Astrocyte (in vitro differentiated cells and primary cell): ENCODE results near the gene MREG. TPM values are rescaled to one million over a fixed set of nuclear protein-coding genes. Genes with fewer than 3 reads are reported as not detected.

ENCODE experiments used
- DNase-seq: peaks from one replicate; pipeline ENCODE4 v3.0.0-alpha.2; 2010; ENCODE audit warnings: low read depth
- FAIRE-seq: peaks from 2 replicates; lab custom pipeline; 2011; peaks lifted over from hg19 to GRCh38; lab: Jason Lieb, UNC
- H2AFZ ChIP-seq: 2 replicates; pipeline ENCODE4 v1.6.0; 2012; ENCODE audit warnings: low read depth, low read length, inconsistent platforms
- H3K27ac ChIP-seq: 2 replicates; pipeline ENCODE4 v1.5.1; 2011; ENCODE audit warnings: low read depth, low read length, inconsistent platforms
- H3K27me3 ChIP-seq: 2 replicates; pipeline ENCODE4 v1.6.0; 2011; ENCODE audit warnings: low read length, inconsistent platforms; ENCODE audit not compliant: insufficient read depth
- H3K36me3 ChIP-seq: 2 replicates; pipeline ENCODE4 v1.5.1; 2011; ENCODE audit warnings: low read length, inconsistent platforms; ENCODE audit not compliant: insufficient read depth
- H3K4me1 ChIP-seq: 2 replicates; pipeline ENCODE4 v1.5.1; 2011; ENCODE audit warnings: low read length, inconsistent platforms; ENCODE audit not compliant: insufficient read depth
- H3K4me2 ChIP-seq: 2 replicates; pipeline ENCODE4 v1.6.0; 2012; ENCODE audit warnings: low read length, inconsistent platforms
- H3K4me3 ChIP-seq: 2 replicates; pipeline ENCODE4 v1.5.1; 2011; ENCODE audit warnings: low read depth, mild to moderate bottlenecking, low read length, inconsistent platforms; ENCODE audit not compliant: insufficient read depth
- H3K79me2 ChIP-seq: 2 replicates; pipeline ENCODE4 v1.6.0; 2012; ENCODE audit warnings: mild to moderate bottlenecking, low read length, inconsistent platforms; ENCODE audit not compliant: insufficient read depth
- H3K9ac ChIP-seq: 2 replicates; pipeline ENCODE4 v1.6.0; 2012; ENCODE audit warnings: mild to moderate bottlenecking, low read length, inconsistent platforms
- H3K9me3 ChIP-seq: 2 replicates; pipeline ENCODE4 v1.5.1; 2012; ENCODE audit warnings: low read depth, mild to moderate bottlenecking, low read length, inconsistent platforms; ENCODE audit not compliant: insufficient read depth
- H4K20me1 ChIP-seq: 2 replicates; pipeline ENCODE4 v1.6.0; 2012; ENCODE audit warnings: low read length, inconsistent platforms; ENCODE audit not compliant: insufficient read depth
- H3K27ac Mint-ChIP-seq: one replicate; pipeline ENCODE4 v1.8.0; 2021; ENCODE audit warnings: mild to moderate bottlenecking, mixed read lengths; ENCODE audit not compliant: unreplicated experiment
- H3K27me3 Mint-ChIP-seq: one replicate; pipeline ENCODE4 v1.8.0; 2021; ENCODE audit warnings: low read depth, mixed read lengths; ENCODE audit not compliant: unreplicated experiment
- H3K36me3 Mint-ChIP-seq: one replicate; pipeline ENCODE4 v1.8.0; 2021; ENCODE audit warnings: low read depth, mixed read lengths; ENCODE audit not compliant: unreplicated experiment
- H3K4me1 Mint-ChIP-seq: one replicate; pipeline ENCODE4 v1.8.0; 2021; ENCODE audit warnings: low read depth, mixed read lengths; ENCODE audit not compliant: unreplicated experiment
- H3K4me3 Mint-ChIP-seq: one replicate; pipeline ENCODE4 v1.8.0; 2021; ENCODE audit warnings: mild to moderate bottlenecking, moderate library complexity, mixed read lengths; ENCODE audit not compliant: unreplicated experiment
- H3K9me3 Mint-ChIP-seq: one replicate; pipeline ENCODE4 v1.8.0; 2021; ENCODE audit warnings: mild to moderate bottlenecking, mixed read lengths; ENCODE audit not compliant: unreplicated experiment
- EZH2 ChIP-seq: IDR thresholded peaks from 2 replicates; pipeline ENCODE4 v1.6.1; 2012; ENCODE audit warnings: mild to moderate bottlenecking, low read length, inconsistent platforms; ENCODE audit not compliant: insufficient read depth
- total RNA-seq: library from RNA; stranded (reverse); gene quantifications from 2 replicates; pipeline ENCODE4 v1.2.1, GENCODE V29; 2021
- TF ChIP-seq, protein P1 (sequence below): IDR thresholded peaks from 2 replicates; pipeline ENCODE4 v1.5.1; 2011; ENCODE audit warnings: low read depth, mild to moderate bottlenecking, inconsistent platforms, low read length, moderate library complexity; ENCODE audit not compliant: insufficient read depth

The MREG gene
- total RNA-seq, 1 donor from 2014 or later, result 7.8 TPM

DNA sequence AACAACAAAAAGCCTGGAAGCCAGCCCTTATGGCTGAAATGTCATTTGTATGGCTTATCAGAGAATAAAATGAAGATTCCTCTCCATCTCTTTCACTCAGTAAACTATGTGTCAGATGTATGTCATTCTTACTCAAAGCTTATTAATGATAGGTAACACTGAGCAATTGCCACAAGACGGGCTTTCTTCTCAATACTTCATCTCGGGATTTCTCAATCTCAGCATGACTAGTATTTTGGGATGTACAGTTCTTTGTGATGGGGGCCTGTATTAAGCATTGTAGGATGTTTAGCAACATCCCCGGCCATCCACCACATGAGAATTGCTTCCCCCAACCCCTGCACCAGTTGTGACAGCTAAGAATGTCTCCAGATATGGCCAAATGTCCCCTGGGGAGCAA, 80.2 kb downstream of the MREG start:
- Histone ChIP-seq H3K4me3 (no peak overlapping the region), H3K9me3 (no peaks in the 10 kb centered on the region), H3K27ac (no peak overlapping the region), H3K36me3 (no peaks in the 10 kb centered on the region), H3K79me2 (no peaks in the 10 kb centered on the region), H3K4me1 (peaks cover 20% of the 10 kb centered on the region), H3K4me2 (no peak overlapping the region), H3K27me3 (no peaks in the 10 kb centered on the region), H4K20me1 (no peaks in the 10 kb centered on the region), H3K9ac (no peak overlapping the region), H2AFZ (no peak overlapping the region)
- no peak for FAIRE-seq
- Mint-ChIP-seq H3K9me3 (peaks cover 2% of the 10 kb centered on the region), H3K4me1 (peaks cover 25% of the 10 kb centered on the region), H3K27ac (no peak overlapping the region), H3K27me3 (no peaks in the 10 kb centered on the region), H3K4me3 (no peak overlapping the region), H3K36me3 (no peaks in the 10 kb centered on the region)
- TF ChIP-seq, protein P1, sequence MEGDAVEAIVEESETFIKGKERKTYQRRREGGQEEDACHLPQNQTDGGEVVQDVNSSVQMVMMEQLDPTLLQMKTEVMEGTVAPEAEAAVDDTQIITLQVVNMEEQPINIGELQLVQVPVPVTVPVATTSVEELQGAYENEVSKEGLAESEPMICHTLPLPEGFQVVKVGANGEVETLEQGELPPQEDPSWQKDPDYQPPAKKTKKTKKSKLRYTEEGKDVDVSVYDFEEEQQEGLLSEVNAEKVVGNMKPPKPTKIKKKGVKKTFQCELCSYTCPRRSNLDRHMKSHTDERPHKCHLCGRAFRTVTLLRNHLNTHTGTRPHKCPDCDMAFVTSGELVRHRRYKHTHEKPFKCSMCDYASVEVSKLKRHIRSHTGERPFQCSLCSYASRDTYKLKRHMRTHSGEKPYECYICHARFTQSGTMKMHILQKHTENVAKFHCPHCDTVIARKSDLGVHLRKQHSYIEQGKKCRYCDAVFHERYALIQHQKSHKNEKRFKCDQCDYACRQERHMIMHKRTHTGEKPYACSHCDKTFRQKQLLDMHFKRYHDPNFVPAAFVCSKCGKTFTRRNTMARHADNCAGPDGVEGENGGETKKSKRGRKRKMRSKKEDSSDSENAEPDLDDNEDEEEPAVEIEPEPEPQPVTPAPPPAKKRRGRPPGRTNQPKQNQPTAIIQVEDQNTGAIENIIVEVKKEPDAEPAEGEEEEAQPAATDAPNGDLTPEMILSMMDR, result no peak
- TF ChIP-seq EZH2, result no peak
- no peak for DNase-seq

- Mint-ChIP-seq H3K4me3 (no peak overlapping the region), H3K4me1 (peaks cover 26% of the 10 kb centered on the region), H3K27ac (peak overlapping the region; percentile 60), H3K27me3 (no peaks in the 10 kb centered on the region), H3K36me3 (no peaks in the 10 kb centered on the region), H3K9me3 (peaks cover 2% of the 10 kb centered on the region)
- H3K4me1 ChIP-seq, result peaks cover 20% of the 10 kb centered on the region
- H4K20me1 ChIP-seq, result no peaks in the 10 kb centered on the region
- FAIRE-seq (peak; percentile 47), DNase-seq (peak; percentile 53)
- H2AFZ ChIP-seq, result no peak overlapping the region
- H3K4me2 ChIP-seq, result peak overlapping the region; percentile 66
- no peak for TF ChIP-seq EZH2
- TF ChIP-seq, protein P1, result peak; percentile 100
- H3K9me3 ChIP-seq, result no peaks in the 10 kb centered on the region
- no peaks in the 10 kb centered on the region for H3K36me3 ChIP-seq
- no peak overlapping the region for H3K4me3 ChIP-seq
- H3K27me3 ChIP-seq, result no peaks in the 10 kb centered on the region
- no peaks in the 10 kb centered on the region for H3K79me2 ChIP-seq
- H3K9ac ChIP-seq, result peak overlapping the region; percentile 55
- H3K27ac ChIP-seq, result peak overlapping the region; percentile 55
Observed at GRCh38 chr2:215931256-215931903, 82.0 kb downstream of the MREG start.

GRCh38 chr2:215930505-215931253, 82.7 kb downstream of the MREG start:
- H3K4me3 Mint-ChIP-seq, result no peak overlapping the region
- H2AFZ ChIP-seq, result no peak overlapping the region
- H3K27me3 ChIP-seq, result no peaks in the 10 kb centered on the region
- H3K27ac ChIP-seq, result peak overlapping the region; percentile 55
- H3K79me2 ChIP-seq, result no peaks in the 10 kb centered on the region
- H3K27ac Mint-ChIP-seq, result peak overlapping the region; percentile 60
- H3K27me3 Mint-ChIP-seq, result no peaks in the 10 kb centered on the region
- peak overlapping the region; percentile 66 for H3K4me2 ChIP-seq
- FAIRE-seq (no peak), DNase-seq (peak; percentile 54)
- H3K9ac ChIP-seq, result peak overlapping the region; percentile 55
- H3K9me3 ChIP-seq, result no peaks in the 10 kb centered on the region
- peaks cover 20% of the 10 kb centered on the region for H3K4me1 ChIP-seq
- H3K36me3 Mint-ChIP-seq, result no peaks in the 10 kb centered on the region
- H3K4me1 Mint-ChIP-seq, result peaks cover 26% of the 10 kb centered on the region
- no peaks in the 10 kb centered on the region for H4K20me1 ChIP-seq
- TF ChIP-seq EZH2, result no peak
- TF ChIP-seq, protein P1, result no peak
- no peaks in the 10 kb centered on the region for H3K36me3 ChIP-seq
- H3K9me3 Mint-ChIP-seq, result peaks cover 2% of the 10 kb centered on the region
- H3K4me3 ChIP-seq, result no peak overlapping the region
